Smooth muscle cell (in vitro differentiated cells): Measurements from ENCODE around the gene HSDL1. TPM values are rescaled to one million over a fixed set of nuclear protein-coding genes. Genes with fewer than 3 reads are reported as not detected.

ENCODE experiments used
- DNase-seq: peaks from one replicate; lab custom pipeline; 2025; ENCODE audit not compliant: unreplicated experiment; lab: John Stamatoyannopoulos, UW
- H2AFZ ChIP-seq: fragments of 200-600 bp; sonication (generic); 2 replicates; pipeline ENCODE4 v1.6.0; 2016; ENCODE audit warnings: antibody characterized with exemption, low read depth, mild to moderate bottlenecking
- H3F3A ChIP-seq: fragments of 200-600 bp; sonication (generic); 2 replicates; pipeline ENCODE4 v1.6.0; 2017; ENCODE audit warnings: antibody characterized with exemption, low read depth
- H3K27ac ChIP-seq: fragments of 200-600 bp; sonication (generic); 2 replicates; pipeline ENCODE4 v1.5.1; 2016; ENCODE audit warnings: low read depth, mild to moderate bottlenecking
- H3K27me3 ChIP-seq: fragments of 200-600 bp; sonication (generic); 2 replicates; pipeline ENCODE4 v1.6.1; 2016; ENCODE audit warnings: low read depth, mild to moderate bottlenecking
- H3K36me3 ChIP-seq: fragments of 200-600 bp; sonication (generic); 2 replicates; pipeline ENCODE4 v1.5.1; 2016; ENCODE audit warnings: low read depth
- H3K4me1 ChIP-seq: fragments of 200-600 bp; sonication (generic); 2 replicates; pipeline ENCODE4 v1.5.1; 2016; ENCODE audit warnings: low read depth
- H3K4me2 ChIP-seq: fragments of 200-600 bp; sonication (generic); 2 replicates; pipeline ENCODE4 v1.6.0; 2016; ENCODE audit warnings: mild to moderate bottlenecking
- H3K4me3 ChIP-seq: fragments of 200-600 bp; sonication (generic); 2 replicates; pipeline ENCODE4 v1.5.1; 2016; ENCODE audit warnings: mild to moderate bottlenecking
- H3K79me2 ChIP-seq: fragments of 200-600 bp; sonication (generic); 2 replicates; pipeline ENCODE4 v1.6.0; 2016; ENCODE audit warnings: low read depth, mild to moderate bottlenecking
- H3K9ac ChIP-seq: fragments of 200-600 bp; sonication (generic); 2 replicates; pipeline ENCODE4 v1.6.0; 2016; ENCODE audit warnings: low read depth
- H3K9me3 ChIP-seq: fragments of 200-600 bp; sonication (generic); replicated peaks from 2 replicates; pipeline ENCODE4 v1.5.1; 2016; ENCODE audit warnings: low read depth
- H4K20me1 ChIP-seq: fragments of 200-600 bp; sonication (generic); 2 replicates; pipeline ENCODE4 v1.6.0; 2016; ENCODE audit warnings: low read depth
- WGBS: methylation state at CpG from one replicate; pipeline ENCODE4 v1.1.7; 2016; ENCODE audit warnings: low lambda C conversion rate; 5-methylcytosine and 5-hydroxymethylcytosine counted together
- polyA plus RNA-seq: library from polyadenylated mRNA; unstranded; fragments of >200 nt; fragmentation: Nextera tagmentation; extraction: Ambion mirVana; gene quantifications from 2 replicates; pipeline ENCODE4 v1.2.1, GENCODE V29; 2016
- total RNA-seq: library from RNA; depleted of rRNA; stranded (reverse); fragments of >200 nt; gene quantifications from 2 replicates; pipeline ENCODE4 v1.2.3, GENCODE V29; 2014
- TF ChIP-seq, protein P1 (sequence below): fragments of 200-600 bp; sonication (generic); IDR thresholded peaks from 2 replicates; pipeline ENCODE4 v1.5.1; 2017; ENCODE audit warnings: borderline replicate concordance, mild to moderate bottlenecking, antibody characterized with exemption; ENCODE audit not compliant: insufficient read depth, poor library complexity, severe bottlenecking

Gene HSDL1
- total and polyA plus RNA-seq, 2 experiments from 2014 or later = 15.4 to 27.3 TPM

GRCh38 chr16:84079664-84080063, 65.3 kb downstream of the HSDL1 start:
- 98% methylated on average over 6 of the region's 6 CpGs for WGBS
- Histone ChIP-seq H3K79me2 (peaks cover 3% of the 10 kb centered on the region), H3K4me2 (no peak overlapping the region), H3F3A (no peaks in the 10 kb centered on the region), H3K27me3 (no peaks in the 10 kb centered on the region), H3K4me1 (no peaks in the 10 kb centered on the region), H3K27ac (no peak overlapping the region), H3K36me3 (peaks cover 7% of the 10 kb centered on the region), H2AFZ (no peak overlapping the region), H3K9ac (no peak overlapping the region), H4K20me1 (peaks cover 29% of the 10 kb centered on the region), H3K9me3 (no peaks in the 10 kb centered on the region), H3K4me3 (no peak overlapping the region)
- no peak for DNase-seq
- TF ChIP-seq, protein P1, sequence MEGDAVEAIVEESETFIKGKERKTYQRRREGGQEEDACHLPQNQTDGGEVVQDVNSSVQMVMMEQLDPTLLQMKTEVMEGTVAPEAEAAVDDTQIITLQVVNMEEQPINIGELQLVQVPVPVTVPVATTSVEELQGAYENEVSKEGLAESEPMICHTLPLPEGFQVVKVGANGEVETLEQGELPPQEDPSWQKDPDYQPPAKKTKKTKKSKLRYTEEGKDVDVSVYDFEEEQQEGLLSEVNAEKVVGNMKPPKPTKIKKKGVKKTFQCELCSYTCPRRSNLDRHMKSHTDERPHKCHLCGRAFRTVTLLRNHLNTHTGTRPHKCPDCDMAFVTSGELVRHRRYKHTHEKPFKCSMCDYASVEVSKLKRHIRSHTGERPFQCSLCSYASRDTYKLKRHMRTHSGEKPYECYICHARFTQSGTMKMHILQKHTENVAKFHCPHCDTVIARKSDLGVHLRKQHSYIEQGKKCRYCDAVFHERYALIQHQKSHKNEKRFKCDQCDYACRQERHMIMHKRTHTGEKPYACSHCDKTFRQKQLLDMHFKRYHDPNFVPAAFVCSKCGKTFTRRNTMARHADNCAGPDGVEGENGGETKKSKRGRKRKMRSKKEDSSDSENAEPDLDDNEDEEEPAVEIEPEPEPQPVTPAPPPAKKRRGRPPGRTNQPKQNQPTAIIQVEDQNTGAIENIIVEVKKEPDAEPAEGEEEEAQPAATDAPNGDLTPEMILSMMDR = no peak

- Histone ChIP-seq H3K9ac (no peak overlapping the region), H3K4me3 (no peak overlapping the region), H4K20me1 (peaks cover 29% of the 10 kb centered on the region), H3F3A (no peaks in the 10 kb centered on the region), H3K27me3 (no peaks in the 10 kb centered on the region), H3K27ac (no peak overlapping the region), H2AFZ (no peak overlapping the region), H3K4me1 (no peaks in the 10 kb centered on the region), H3K36me3 (peaks cover 15% of the 10 kb centered on the region), H3K4me2 (no peak overlapping the region), H3K79me2 (peaks cover 3% of the 10 kb centered on the region), H3K9me3 (no peaks in the 10 kb centered on the region)
- TF ChIP-seq, protein P1 = no peak
- no peak for DNase-seq
- 96% methylated on average over 11 of the region's 11 CpGs for WGBS
Measured at GRCh38 chr16:84075376-84075775, 69.6 kb downstream of the HSDL1 start.

DNA sequence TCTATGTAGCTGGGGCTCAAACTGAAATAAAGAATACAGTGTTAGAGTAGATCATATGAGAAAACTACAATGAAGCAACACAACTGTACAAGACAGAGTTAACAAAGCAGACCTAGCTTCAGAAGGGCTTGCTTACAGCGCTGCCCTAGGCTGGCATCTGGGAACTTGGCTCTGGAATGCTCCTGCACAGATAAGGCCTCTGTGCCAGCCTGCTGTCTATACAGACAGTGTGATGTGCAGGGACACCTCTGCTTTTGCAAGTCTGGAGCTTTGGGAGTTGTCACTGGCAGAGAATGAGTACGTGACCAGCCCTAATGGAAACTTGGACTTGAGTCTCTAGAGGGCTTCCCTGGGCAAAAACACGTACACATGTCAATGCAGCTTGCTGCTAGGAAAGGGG, 70.3 kb downstream of the HSDL1 start:
- 100% methylated on average over 3 of the region's 3 CpGs for WGBS
- no peaks in the 10 kb centered on the region for H3F3A ChIP-seq
- H3K9me3 ChIP-seq = no peaks in the 10 kb centered on the region
- TF ChIP-seq, protein P1 = no peak
- H3K36me3 ChIP-seq = peaks cover 15% of the 10 kb centered on the region
- peaks cover 29% of the 10 kb centered on the region for H4K20me1 ChIP-seq
- no peak overlapping the region for H3K4me2 ChIP-seq
- H3K4me1 ChIP-seq = no peaks in the 10 kb centered on the region
- no peak overlapping the region for H3K27ac ChIP-seq
- no peak overlapping the region for H2AFZ ChIP-seq
- no peaks in the 10 kb centered on the region for H3K27me3 ChIP-seq
- H3K4me3 ChIP-seq = no peak overlapping the region
- H3K79me2 ChIP-seq = peaks cover 3% of the 10 kb centered on the region
- no peak overlapping the region for H3K9ac ChIP-seq
- DNase-seq = no peak

Other genes with a start within 250 kb of the HSDL1 start
- 1.2 and 1.8 TPM in 2 replicates for gene MLYCD, start 246.1 kb downstream of the HSDL1 start, total RNA-seq
- 1.6 and 4.0 TPM in 2 replicates for gene MLYCD, start 246.1 kb downstream of the HSDL1 start, polyA plus RNA-seq
- gene OSGIN1, start 191.9 kb downstream of the HSDL1 start, total RNA-seq = 5.1 and 8.9 TPM in 2 replicates
- gene OSGIN1, start 191.9 kb downstream of the HSDL1 start, polyA plus RNA-seq = 12.4 and 13.8 TPM in 2 replicates
- gene NECAB2, start 176.9 kb downstream of the HSDL1 start, total RNA-seq = 0.13 and 0.22 TPM in 2 replicates
- gene NECAB2, start 176.9 kb downstream of the HSDL1 start, polyA plus RNA-seq = 0.83 and 1.7 TPM in 2 replicates
- gene SLC38A8, start 102.4 kb downstream of the HSDL1 start, total RNA-seq = not detected in 2 replicates
- not detected in 2 replicates for gene SLC38A8, start 102.4 kb downstream of the HSDL1 start, polyA plus RNA-seq
- 51.9 and 52.2 TPM in 2 replicates for gene MBTPS1, start 28.2 kb downstream of the HSDL1 start, total RNA-seq
- 60.6 and 68.9 TPM in 2 replicates for gene MBTPS1, start 28.2 kb downstream of the HSDL1 start, polyA plus RNA-seq
- gene DNAAF1, start 131 bp upstream of the HSDL1 start, total RNA-seq = 0.09 TPM in 1 of 2 replicates, not detected in the other
- gene DNAAF1, start 131 bp upstream of the HSDL1 start, polyA plus RNA-seq = 0.06 TPM in 1 of 2 replicates, not detected in the other
- gene TAF1C, start 41.9 kb upstream of the HSDL1 start, total RNA-seq = 13.3 and 17.1 TPM in 2 replicates
- 35.5 and 37.3 TPM in 2 replicates for gene TAF1C, start 41.9 kb upstream of the HSDL1 start, polyA plus RNA-seq
- gene ADAD2, start 46.0 kb upstream of the HSDL1 start, total RNA-seq = not detected in 2 replicates
- gene ADAD2, start 46.0 kb upstream of the HSDL1 start, polyA plus RNA-seq = 0.48 TPM in 1 of 2 replicates, not detected in the other
- not detected in 2 replicates for gene KCNG4, start 94.8 kb upstream of the HSDL1 start, total RNA-seq
- not detected in 2 replicates for gene KCNG4, start 94.8 kb upstream of the HSDL1 start, polyA plus RNA-seq
- 150 and 176 TPM in 2 replicates for gene WFDC1, start 149.7 kb upstream of the HSDL1 start, total RNA-seq
- 249 and 362 TPM in 2 replicates for gene WFDC1, start 149.7 kb upstream of the HSDL1 start, polyA plus RNA-seq
- 3.1 and 3.2 TPM in 2 replicates for gene ATP2C2, start 223.4 kb upstream of the HSDL1 start, total RNA-seq
- gene ATP2C2, start 223.4 kb upstream of the HSDL1 start, polyA plus RNA-seq = 1.6 and 4.1 TPM in 2 replicates